T-helper 2 cell treated with Interferon-gamma antibody and Interleukin-4, amounts not matched to agents 100 ng/mL and 5 ng/mL, for 36 hours (primary cell): ENCODE results near the gene S1PR5. TPM values are rescaled to one million over a fixed set of nuclear protein-coding genes. Genes with fewer than 3 reads are reported as not detected.

Experiments
- intact Hi-C: fragments of 100-400 bp; cut with micrococcal nuclease; formaldehyde crosslinking; loops from one replicate; pipeline ENCODE4 v1.15.1; 2023
- total RNA-seq: library from RNA; stranded (reverse); gene quantifications from 2 replicates; pipeline ENCODE4 v1.2.3, GENCODE V29; 2022

Gene S1PR5
- total RNA-seq, 1 donor from 2014 or later: not detected

- intact Hi-C loops: no loop called here
These were observed 655 bp upstream of the S1PR5 start for GRCh38 chr19:10517760-10518443.

- intact Hi-C loops: no loop called here
These were observed 468 bp downstream of the S1PR5 start for GRCh38 chr19:10516671-10517286.

- intact Hi-C loops: no loop called here
These were observed 1.2 kb downstream of the S1PR5 start for GRCh38 chr19:10516064-10516385.

GRCh38 chr19:10514211-10515145 lies 2.8 kb downstream of the S1PR5 start:
- intact Hi-C loops: no loop called here

- intact Hi-C loops: no loop called here
These were observed 4.0 kb downstream of the S1PR5 start for GRCh38 chr19:10513223-10513622.

GRCh38 chr19:10510301-10510802 lies 6.9 kb downstream of the S1PR5 start:
- intact Hi-C loops: no loop called here

GRCh38 chr19:10508707-10509106 lies 8.5 kb downstream of the S1PR5 start:
- intact Hi-C loops: loop anchor here (5.0 kb wide), 1 partner anchor 34 kb away; the partner anchor contains the start of gene ATG4D

- intact Hi-C loops: loop anchor here (5.0 kb wide), 1 partner anchor 34 kb away; the partner anchor contains the start of gene ATG4D
These were observed 9.2 kb downstream of the S1PR5 start for GRCh38 chr19:10508036-10508435.

- intact Hi-C loops: loop anchor here (1.0 to 5.0 kb wide), 2 partner anchors 37 to 67 kb away; partner anchors contain the start of gene ATG4D
These were observed 11.5 kb downstream of the S1PR5 start for GRCh38 chr19:10505583-10506229.

- intact Hi-C loops: loop anchor here (2.0 to 5.0 kb wide), 5 partner anchors 24 to 149 kb away; partner anchors contain the start of genes CDKN2D, ILF3 and PDE4A
These were observed 14.1 kb downstream of the S1PR5 start, which contains the start of gene KEAP1 for GRCh38 chr19:10503002-10503789. Gene KEAP1 (minus strand): TSS chr19:10503356. CDS start chr19:10500033, 3,323 bp downstream.

- intact Hi-C loops: loop anchor here (2.0 to 5.0 kb wide), 5 partner anchors 24 to 150 kb away; partner anchors contain the start of genes CDKN2D, ILF3 and PDE4A
These were observed 14.7 kb downstream of the S1PR5 start for GRCh38 chr19:10502524-10503001.

GRCh38 chr19:10501971-10502523 lies 15.2 kb downstream of the S1PR5 start:
- intact Hi-C loops: loop anchor here (2.0 to 5.0 kb wide), 5 partner anchors 23 to 150 kb away; partner anchors contain the start of genes CDKN2D, ILF3 and PDE4A

GRCh38 chr19:10500247-10500592 lies 17.0 kb downstream of the S1PR5 start:
- intact Hi-C loops: loop anchor here (5.0 kb wide), 3 partner anchors 52 to 152 kb away; partner anchors contain the start of genes ILF3 and PDE4A

- intact Hi-C loops: loop anchor here (5.0 kb wide), 3 partner anchors 53 to 153 kb away; partner anchors contain the start of genes ILF3 and PDE4A
These were observed 17.5 kb downstream of the S1PR5 start for GRCh38 chr19:10499550-10500246.

- intact Hi-C loops: no loop called here
These were observed 19.9 kb downstream of the S1PR5 start for GRCh38 chr19:10497371-10497770.

GRCh38 chr19:10491472-10492047 lies 25.7 kb downstream of the S1PR5 start:
- intact Hi-C loops: no loop called here

- intact Hi-C loops: no loop called here
These were observed 30.7 kb downstream of the S1PR5 start for GRCh38 chr19:10486551-10486950.

GRCh38 chr19:10478903-10479384 lies 38.3 kb downstream of the S1PR5 start:
- intact Hi-C loops: loop anchor here (2.0 to 10.0 kb wide), 4 partner anchors 24 to 216 kb away; partner anchors contain the start of genes CDC37, CDKN2D, KEAP1 and KRI1
